HepG2 (cell line): ENCODE measurements around the gene PPP2R5E. TPM values are rescaled to one million over a fixed set of nuclear protein-coding genes. Genes with fewer than 3 reads are reported as not detected.

Experiments
- ADNP ChIP-seq: sonication (generic); formaldehyde crosslinking; IDR thresholded peaks from 2 replicates; pipeline ENCODE4 v1.4.0; 2020; ENCODE audit warnings: missing genetic modification reagents
- CEBPB ChIP-seq: IDR thresholded peaks from 2 replicates; pipeline ENCODE4 v1.6.1; 2011; ENCODE audit warnings: low read depth, low read length, improper control_type of control experiment, borderline replicate concordance
- KDM5B ChIP-seq: sonication (generic); formaldehyde crosslinking; IDR thresholded peaks from 2 replicates; pipeline ENCODE4 v1.4.0; 2020; ENCODE audit warnings: missing genetic modification reagents, mild to moderate bottlenecking, borderline replicate concordance
- KLF9 ChIP-seq: IDR thresholded peaks from 2 replicates; pipeline ENCODE4 v1.6.1; 2016; ENCODE audit warnings: low read depth
- MED8 ChIP-seq: sonication (generic); formaldehyde crosslinking; IDR thresholded peaks from 2 replicates; pipeline ENCODE4 v1.8.1; 2023; ENCODE audit warnings: mild to moderate bottlenecking, missing genetic modification reagents; ENCODE audit not compliant: insufficient replicate concordance
- NCOA5 ChIP-seq: sonication (generic); formaldehyde crosslinking; IDR thresholded peaks from 2 replicates; pipeline ENCODE4 v1.4.0; 2020; ENCODE audit warnings: missing genetic modification reagents
- SYNCRIP ChIP-seq: fragments of 200-400 bp; formaldehyde crosslinking; IDR thresholded peaks from 2 replicates; pipeline ENCODE4 v1.6.1; 2018; ENCODE audit warnings: mild to moderate bottlenecking, low read depth, low read length; ENCODE audit not compliant: insufficient read depth
- ZNF660 ChIP-seq: sonication (generic); formaldehyde crosslinking; IDR thresholded peaks from 2 replicates; pipeline ENCODE4 v1.5.1; 2020; ENCODE audit warnings: mild to moderate bottlenecking, low read depth, missing genetic modification reagents, borderline replicate concordance
- ZSCAN25 ChIP-seq: sonication (generic); formaldehyde crosslinking; IDR thresholded peaks from 2 replicates; pipeline ENCODE4 v1.8.0; 2022; ENCODE audit warnings: mild to moderate bottlenecking, missing genetic modification reagents
- polyA plus RNA-seq, 8 experiments: library from polyadenylated mRNA; depleted of rRNA in 3 of 8; stranded (reverse) in 7 of 8; unstranded in 1 of 8; fragments of >200 nt; fragmentation: Illumina TruSeq in 4 of 8; extraction: Trizol in 4 of 8; gene quantifications; 2 replicates each; pipeline versions ENCODE4 v1.2.1 to v1.2.3, GENCODE V29; 2011 to 2016; ENCODE audit warnings: low read depth in 4 of 8, missing spikeins in 1 of 8, mixed read lengths in 1 of 8; ENCODE audit not compliant: insufficient read depth in 1 of 8
- total RNA-seq, 5 experiments: library from RNA; depleted of rRNA; stranded (reverse); fragments of >200 nt; fragmentation: Illumina TruSeq; extraction: Trizol; gene quantifications; 2 replicates each; pipeline ENCODE4 v1.2.3, GENCODE V29; 2016; ENCODE audit warnings: low read depth in 1 of 5
- TF ChIP-seq, protein P1 (sequence below): sonication (generic); formaldehyde crosslinking; IDR thresholded peaks from 2 replicates; pipeline ENCODE4 v1.4.0; 2020; ENCODE audit warnings: missing genetic modification reagents, borderline replicate concordance
- TF ChIP-seq, protein P2 (sequence below): IDR thresholded peaks from 2 replicates; pipeline ENCODE4 v1.4.0; 2020; ENCODE audit warnings: mild to moderate bottlenecking, missing genetic modification reagents
- TF ChIP-seq, protein P3 (sequence below): sonication (generic); formaldehyde crosslinking; IDR thresholded peaks from 2 replicates; pipeline ENCODE4 v1.4.0; 2020; ENCODE audit warnings: mild to moderate bottlenecking, missing genetic modification reagents
- TF ChIP-seq, protein P4 (sequence below): sonication (generic); formaldehyde crosslinking; IDR thresholded peaks from 2 replicates; pipeline ENCODE4 v1.4.0; 2020; ENCODE audit warnings: missing genetic modification reagents
- TF ChIP-seq, protein P5 (sequence below): sonication (generic); formaldehyde crosslinking; IDR thresholded peaks from 2 replicates; pipeline ENCODE4 v1.8.0; 2022; ENCODE audit warnings: missing genetic modification reagents, low read depth, mild to moderate bottlenecking, borderline replicate concordance
- TF ChIP-seq, protein P6 (sequence below): IDR thresholded peaks from 2 replicates; pipeline ENCODE4 v1.6.1; 2016; ENCODE audit warnings: missing compliant biosample characterization, missing genetic modification reagents, borderline replicate concordance

Gene PPP2R5E
- total and polyA plus RNA-seq, 2 of the 13 experiments (the other 11 are each of a cell fraction or from before 2014, with no cell fraction given) = 8.9 to 11.0 TPM

DNA sequence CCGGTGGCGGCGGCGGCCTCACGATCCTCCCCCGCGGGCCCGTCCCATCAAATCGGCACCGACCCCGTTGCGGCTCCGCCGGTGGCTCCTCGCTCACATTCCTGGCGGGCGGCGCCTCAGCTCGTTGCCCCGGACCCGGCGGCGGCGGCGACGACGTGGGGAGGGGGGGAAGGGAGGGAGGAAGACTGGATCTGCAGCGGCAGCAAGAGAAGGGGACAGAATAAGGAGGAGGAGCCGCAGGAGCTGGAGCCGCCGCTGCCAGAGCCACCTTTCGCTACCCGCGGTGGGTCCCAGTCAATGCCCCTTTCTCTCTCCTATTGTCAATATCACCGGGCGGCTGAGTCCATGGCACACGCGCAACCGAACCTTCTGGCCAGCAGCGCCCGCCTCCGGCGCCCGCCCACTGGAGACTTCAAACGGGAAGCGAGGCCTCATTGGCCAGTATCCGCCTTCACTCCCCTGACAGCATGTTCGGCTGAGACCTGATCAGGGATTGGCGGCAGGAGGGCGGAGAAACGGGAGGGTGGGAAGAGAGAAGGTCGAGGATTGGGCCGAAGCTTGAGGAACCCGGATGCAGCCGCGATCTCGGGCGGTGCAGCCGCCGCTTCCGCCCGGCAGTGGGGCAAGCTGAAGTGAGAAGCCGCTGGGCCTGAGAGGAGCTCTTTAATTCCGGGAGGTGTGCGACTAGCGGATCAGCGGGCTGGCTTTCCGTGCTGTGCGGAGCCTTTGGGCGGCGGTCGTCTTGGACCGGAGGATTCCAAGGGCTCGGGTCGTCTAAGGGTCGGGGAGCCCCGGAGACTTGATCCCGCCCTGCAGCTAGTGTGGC lies at the start of gene PPP2R5E (continued):
- TF ChIP-seq, protein P1, sequence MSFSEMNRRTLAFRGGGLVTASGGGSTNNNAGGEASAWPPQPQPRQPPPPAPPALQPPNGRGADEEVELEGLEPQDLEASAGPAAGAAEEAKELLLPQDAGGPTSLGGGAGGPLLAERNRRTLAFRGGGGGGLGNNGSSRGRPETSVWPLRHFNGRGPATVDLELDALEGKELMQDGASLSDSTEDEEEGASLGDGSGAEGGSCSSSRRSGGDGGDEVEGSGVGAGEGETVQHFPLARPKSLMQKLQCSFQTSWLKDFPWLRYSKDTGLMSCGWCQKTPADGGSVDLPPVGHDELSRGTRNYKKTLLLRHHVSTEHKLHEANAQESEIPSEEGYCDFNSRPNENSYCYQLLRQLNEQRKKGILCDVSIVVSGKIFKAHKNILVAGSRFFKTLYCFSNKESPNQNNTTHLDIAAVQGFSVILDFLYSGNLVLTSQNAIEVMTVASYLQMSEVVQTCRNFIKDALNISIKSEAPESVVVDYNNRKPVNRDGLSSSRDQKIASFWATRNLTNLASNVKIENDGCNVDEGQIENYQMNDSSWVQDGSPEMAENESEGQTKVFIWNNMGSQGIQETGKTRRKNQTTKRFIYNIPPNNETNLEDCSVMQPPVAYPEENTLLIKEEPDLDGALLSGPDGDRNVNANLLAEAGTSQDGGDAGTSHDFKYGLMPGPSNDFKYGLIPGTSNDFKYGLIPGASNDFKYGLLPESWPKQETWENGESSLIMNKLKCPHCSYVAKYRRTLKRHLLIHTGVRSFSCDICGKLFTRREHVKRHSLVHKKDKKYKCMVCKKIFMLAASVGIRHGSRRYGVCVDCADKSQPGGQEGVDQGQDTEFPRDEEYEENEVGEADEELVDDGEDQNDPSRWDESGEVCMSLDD (CRISPR knock-in tag) = 0 out of 2 replicates have a peak, but pooled peaks have one; percentile 42
- no peak for TF ChIP-seq SYNCRIP
- no peak for TF ChIP-seq NCOA5
- TF ChIP-seq, protein P2, sequence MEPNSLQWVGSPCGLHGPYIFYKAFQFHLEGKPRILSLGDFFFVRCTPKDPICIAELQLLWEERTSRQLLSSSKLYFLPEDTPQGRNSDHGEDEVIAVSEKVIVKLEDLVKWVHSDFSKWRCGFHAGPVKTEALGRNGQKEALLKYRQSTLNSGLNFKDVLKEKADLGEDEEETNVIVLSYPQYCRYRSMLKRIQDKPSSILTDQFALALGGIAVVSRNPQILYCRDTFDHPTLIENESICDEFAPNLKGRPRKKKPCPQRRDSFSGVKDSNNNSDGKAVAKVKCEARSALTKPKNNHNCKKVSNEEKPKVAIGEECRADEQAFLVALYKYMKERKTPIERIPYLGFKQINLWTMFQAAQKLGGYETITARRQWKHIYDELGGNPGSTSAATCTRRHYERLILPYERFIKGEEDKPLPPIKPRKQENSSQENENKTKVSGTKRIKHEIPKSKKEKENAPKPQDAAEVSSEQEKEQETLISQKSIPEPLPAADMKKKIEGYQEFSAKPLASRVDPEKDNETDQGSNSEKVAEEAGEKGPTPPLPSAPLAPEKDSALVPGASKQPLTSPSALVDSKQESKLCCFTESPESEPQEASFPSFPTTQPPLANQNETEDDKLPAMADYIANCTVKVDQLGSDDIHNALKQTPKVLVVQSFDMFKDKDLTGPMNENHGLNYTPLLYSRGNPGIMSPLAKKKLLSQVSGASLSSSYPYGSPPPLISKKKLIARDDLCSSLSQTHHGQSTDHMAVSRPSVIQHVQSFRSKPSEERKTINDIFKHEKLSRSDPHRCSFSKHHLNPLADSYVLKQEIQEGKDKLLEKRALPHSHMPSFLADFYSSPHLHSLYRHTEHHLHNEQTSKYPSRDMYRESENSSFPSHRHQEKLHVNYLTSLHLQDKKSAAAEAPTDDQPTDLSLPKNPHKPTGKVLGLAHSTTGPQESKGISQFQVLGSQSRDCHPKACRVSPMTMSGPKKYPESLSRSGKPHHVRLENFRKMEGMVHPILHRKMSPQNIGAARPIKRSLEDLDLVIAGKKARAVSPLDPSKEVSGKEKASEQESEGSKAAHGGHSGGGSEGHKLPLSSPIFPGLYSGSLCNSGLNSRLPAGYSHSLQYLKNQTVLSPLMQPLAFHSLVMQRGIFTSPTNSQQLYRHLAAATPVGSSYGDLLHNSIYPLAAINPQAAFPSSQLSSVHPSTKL = 0 out of 2 replicates have a peak, but pooled peaks have one; percentile 8
- TF ChIP-seq, protein P3, sequence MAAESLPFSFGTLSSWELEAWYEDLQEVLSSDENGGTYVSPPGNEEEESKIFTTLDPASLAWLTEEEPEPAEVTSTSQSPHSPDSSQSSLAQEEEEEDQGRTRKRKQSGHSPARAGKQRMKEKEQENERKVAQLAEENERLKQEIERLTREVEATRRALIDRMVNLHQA (CRISPR knock-in tag) = no peak
- TF ChIP-seq, protein P4, sequence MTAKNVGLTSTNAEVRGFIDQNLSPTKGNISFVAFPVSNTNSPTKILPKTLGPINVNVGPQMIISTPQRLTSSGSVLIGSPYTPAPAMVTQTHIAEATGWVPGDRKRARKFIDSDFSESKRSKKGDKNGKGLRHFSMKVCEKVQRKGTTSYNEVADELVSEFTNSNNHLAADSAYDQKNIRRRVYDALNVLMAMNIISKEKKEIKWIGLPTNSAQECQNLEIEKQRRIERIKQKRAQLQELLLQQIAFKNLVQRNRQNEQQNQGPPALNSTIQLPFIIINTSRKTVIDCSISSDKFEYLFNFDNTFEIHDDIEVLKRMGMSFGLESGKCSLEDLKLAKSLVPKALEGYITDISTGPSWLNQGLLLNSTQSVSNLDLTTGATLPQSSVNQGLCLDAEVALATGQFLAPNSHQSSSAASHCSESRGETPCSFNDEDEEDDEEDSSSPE = peak; percentile 71
- TF ChIP-seq, protein P5, sequence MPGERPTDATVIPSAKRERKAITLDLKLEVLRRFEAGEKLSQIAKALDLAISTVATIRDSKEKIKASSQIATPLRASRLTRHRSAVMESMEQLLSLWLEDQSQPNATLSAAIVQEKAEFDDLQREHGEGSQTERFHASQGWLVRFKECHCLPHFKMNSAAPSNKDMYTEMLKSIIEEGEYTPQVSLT (CRISPR knock-in tag) = no peak
- TF ChIP-seq ADNP (CRISPR knock-in tag) = no peak
- TF ChIP-seq ZNF660 (CRISPR knock-in tag) = no peak
- peak; percentile 83 for TF ChIP-seq KDM5B (CRISPR knock-in tag)
- TF ChIP-seq CEBPB = no peak
- TF ChIP-seq ZSCAN25 (CRISPR knock-in tag) = peak; percentile 90
- peak; percentile 55 for TF ChIP-seq MED8 (CRISPR knock-in tag)
- TF ChIP-seq, protein P6, sequence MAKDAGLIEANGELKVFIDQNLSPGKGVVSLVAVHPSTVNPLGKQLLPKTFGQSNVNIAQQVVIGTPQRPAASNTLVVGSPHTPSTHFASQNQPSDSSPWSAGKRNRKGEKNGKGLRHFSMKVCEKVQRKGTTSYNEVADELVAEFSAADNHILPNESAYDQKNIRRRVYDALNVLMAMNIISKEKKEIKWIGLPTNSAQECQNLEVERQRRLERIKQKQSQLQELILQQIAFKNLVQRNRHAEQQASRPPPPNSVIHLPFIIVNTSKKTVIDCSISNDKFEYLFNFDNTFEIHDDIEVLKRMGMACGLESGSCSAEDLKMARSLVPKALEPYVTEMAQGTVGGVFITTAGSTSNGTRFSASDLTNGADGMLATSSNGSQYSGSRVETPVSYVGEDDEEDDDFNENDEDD (CRISPR knock-in tag) = peak; percentile 74; the same call in 1 of the 2 replicates
- no peak for TF ChIP-seq KLF9
